ENCODE results near the gene INPP5F.
"Not testable (repeated sequence)": the region's sequence is repeated elsewhere in the genome, so short reads cannot be mapped to it uniquely, and the experiment has no call there.

The INPP5F gene

DNA sequence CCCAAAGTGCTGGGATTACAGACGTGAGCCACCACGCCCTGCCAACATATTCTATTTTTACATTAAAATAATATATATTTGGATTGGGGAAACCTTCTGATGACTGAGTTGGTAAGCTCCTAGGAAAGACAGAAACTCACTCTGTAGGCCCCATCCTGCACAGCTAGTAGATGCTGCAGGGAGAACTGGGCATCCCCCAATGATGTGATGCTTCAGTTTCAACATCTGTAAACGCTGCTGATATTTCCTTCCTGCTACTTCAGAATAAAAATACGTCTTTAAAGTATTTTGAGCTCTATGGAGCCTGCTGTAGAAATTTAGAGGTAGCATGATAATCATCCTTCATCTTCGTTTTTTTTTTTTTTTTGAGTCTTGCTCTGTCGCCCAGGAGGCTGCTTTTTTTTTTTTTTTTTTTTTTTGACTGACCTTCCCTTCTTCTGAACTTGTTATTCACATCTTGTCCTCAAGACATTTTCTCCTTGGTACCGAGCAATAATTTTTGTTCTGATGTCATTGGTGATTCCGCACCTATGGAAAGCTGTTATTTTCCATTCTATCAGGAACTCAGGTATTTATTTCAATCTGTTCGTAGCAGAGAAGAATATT, 21.8 kb upstream of the INPP5F start:
- no peak for DNase-seq (ENCODE audit: insufficient read length, low spot score)
- no peak for FAIRE-seq

DNA sequence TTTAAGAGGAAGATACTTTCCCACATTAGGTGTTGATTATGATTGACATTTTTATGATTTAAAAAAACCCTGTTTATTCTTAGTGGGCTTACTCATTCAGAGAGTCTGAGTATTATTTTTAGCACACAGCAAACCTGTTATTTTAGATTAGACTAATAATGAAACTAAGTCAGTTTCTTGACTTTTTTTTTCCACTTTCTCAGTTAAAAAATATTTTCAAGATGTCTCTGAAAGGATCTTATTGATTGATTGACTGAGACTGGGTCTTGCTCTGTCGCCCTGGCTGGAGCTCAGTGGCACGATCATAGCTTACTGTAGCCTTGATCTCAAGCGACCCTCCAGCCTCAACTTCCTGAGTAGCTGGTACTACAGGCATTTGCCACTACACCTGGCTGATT, 20.4 kb upstream of the INPP5F start:
- DNase-seq (ENCODE audit: insufficient read length, low spot score) (no peak), FAIRE-seq (peak; percentile 14)

DNA sequence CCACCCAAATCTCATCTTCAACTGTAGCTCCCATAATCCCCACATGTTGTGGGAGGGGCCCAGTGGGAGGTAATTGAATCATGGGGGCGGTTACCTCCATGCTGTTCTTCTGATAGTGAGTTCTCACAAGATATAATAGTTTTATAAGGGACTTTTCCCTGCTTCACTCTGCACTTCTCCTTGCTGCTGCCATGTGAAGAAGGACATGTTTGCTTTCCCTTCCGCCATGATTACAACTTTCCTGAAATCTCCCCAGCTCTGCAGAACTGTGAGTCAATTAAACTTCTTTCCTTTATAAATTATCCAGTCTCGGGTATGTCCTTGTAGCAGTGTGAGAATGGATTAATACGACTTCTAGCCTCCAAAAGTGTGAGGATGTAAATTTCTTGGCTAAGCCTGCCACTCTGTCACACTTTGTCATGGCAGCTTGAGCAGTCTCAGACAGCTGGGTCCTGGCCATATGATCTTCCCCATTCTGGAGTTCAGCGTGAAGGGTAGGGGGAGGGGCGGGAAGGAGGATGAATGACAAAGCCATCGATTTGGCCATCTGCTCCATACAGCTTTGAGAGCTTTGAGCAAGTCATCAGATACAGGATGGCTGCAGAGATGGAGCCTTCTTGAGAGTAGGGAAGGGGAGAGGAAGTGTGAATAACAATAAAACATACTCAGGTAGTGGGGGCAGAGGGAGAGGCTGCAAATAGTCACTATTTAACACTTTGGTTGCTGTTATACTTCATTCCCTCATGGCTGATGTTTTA, 19.1 kb upstream of the INPP5F start:
- DNase-seq (ENCODE audit: insufficient read length, low spot score) (no peak), FAIRE-seq (no peak)

DNA sequence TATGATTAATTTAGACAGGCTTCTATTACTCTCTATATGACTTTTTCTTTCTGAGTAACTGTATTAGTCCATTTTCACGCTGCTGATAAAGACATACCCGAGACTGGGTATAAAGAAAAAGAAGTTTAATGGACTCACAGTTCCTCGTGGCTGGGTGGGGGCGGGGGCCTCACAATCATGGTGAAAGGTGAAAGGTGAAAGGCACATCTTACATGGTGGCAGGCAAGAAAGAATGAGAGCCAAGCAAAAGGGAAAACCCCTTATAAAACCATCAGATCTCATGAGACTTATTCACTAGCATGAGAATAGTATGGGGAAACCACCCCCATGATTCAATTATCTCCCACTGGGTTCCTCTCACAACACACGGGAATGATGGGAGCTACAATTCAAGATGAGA, 18.5 kb upstream of the INPP5F start:
- FAIRE-seq; DNase-seq (ENCODE audit: insufficient read length, low spot score): not testable (repeated sequence)

DNA sequence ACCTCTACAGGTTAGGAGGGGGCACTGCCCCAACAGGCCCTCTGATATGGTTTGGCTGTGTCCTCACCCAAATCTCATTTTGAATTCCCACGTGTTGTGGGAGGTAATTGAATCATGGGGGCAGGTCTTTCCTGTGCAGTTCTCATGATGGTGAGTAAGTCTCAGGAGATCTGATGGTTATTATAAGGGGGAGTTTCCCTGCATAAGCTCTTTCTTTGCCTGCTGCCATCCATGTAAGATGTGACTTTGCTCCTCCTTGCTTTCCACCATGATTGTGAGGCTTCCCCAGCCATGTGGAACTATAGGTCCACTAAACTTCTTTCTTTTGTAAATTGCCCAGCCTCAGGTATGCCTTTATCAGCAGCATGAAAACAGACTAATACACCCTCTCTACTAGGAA, 14.9 kb upstream of the INPP5F start:
- FAIRE-seq; DNase-seq (ENCODE audit: insufficient read length, low spot score): not testable (repeated sequence)

DNA sequence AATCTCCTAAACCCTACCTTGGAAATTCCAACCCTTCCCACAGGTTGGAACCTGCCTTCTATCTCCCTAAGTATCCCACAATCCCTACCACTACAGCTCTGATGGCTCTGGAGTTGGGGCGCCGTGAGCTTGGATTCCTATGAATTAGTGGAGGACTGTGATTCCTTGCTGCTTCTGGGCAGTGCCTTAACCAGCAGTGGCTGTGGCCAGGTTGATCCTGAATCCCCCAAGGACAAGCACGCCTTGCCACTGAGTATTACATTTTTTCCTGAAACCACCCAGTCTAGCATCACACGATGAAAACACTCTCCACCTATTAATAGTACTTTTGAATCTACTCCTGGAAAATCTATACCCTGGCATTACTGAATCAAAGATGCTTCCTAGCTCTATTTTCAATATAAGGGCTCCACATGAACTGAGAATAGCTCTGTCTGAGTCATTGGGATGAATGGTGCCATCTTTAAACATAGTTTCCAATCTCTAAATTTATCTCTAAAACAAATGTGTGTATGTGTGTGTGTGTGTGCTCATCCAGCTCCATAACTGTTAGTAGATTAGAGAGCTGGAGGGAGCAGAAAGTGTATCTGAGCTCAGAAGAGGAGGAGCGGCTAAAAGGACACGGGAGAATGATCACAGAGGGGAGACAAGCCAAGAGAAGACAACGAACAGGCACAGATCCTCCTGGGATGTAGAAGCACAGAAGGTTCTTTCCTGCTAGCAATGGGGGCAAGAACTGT, 11.9 kb upstream of the INPP5F start:
- DNase-seq (ENCODE audit: insufficient read length, low spot score), result no peak
- no peak for FAIRE-seq

DNA sequence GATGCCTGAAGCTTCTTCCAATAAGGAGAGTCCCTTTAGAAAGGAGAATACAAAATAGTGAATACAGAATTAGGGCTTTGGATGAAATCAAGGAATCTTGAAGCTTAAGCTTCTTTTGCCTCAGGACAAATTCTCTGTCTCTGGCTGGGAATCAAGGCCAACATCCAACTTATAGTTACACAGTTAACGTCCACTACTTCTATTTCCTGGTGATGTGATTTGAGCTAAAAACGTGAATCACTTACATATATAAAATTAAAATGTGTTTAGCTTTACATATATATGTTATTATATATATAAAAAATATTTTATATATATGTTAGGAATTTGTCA, 11.4 kb upstream of the INPP5F start:
- FAIRE-seq (no peak), DNase-seq (ENCODE audit: insufficient read length, low spot score) (no peak)

DNA sequence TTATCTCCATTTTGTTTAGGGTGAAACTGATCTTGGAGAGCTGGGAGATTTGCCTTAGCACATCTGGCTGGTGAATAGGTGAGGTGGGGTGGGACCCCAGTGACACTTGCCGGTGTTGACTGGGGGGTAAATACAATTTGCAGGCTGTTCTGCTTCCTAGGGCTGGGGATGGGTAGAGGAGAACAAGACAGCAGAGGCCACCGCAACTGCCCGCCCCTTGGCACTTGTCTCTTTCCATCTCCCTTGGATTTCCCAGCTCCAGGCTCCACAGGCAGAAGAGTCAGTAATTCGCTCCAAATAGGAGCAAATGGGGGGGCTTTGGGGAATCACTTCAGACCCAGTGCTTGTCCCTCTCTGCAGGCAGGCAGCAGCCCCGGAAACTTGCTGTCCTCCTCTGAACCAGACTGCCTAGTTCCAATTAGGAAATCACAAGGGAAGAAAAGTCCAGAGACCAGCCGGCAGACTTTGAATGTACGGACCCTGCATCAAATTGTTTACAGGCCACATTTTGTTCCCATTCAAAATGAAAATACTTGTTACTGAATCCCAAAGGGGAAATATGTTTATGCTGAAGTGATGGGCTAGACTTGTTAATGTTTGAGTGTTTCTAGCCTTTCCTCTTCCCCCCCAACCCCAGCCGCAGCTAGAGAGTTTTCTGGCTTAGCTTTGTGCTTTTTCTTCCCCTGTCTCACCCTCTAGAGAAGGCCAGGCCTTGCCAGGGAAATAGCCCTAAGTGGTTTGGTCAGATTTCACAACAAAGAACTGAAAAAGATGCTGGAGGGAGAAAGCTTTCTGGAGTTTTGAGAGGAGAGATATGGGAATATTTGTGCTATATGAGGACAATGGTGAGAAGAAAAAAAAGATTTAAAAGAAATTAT, 10.0 kb upstream of the INPP5F start:
- DNase-seq (ENCODE audit: insufficient read length, low spot score), result no peak
- no peak for FAIRE-seq

DNA sequence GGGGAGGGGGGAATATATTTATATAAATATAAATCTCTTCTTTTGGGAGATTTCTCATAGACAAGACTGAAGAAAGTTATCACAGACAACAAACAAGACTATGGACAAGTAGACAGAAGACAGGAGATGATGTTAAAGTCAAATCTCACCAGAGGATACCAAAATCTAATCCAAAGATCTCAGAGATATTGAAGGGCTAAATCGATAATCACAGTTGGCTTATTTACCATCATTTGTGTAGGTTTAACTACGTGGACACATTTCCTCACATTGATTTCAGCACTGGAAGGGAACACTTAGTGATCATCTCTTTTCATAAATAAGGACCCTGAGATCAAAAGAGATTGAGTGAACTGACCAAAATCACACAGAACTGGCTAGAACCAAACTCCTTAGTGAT, 2.7 kb upstream of the INPP5F start:
- no peak for FAIRE-seq
- no peak for DNase-seq (ENCODE audit: insufficient read length, low spot score)

DNA sequence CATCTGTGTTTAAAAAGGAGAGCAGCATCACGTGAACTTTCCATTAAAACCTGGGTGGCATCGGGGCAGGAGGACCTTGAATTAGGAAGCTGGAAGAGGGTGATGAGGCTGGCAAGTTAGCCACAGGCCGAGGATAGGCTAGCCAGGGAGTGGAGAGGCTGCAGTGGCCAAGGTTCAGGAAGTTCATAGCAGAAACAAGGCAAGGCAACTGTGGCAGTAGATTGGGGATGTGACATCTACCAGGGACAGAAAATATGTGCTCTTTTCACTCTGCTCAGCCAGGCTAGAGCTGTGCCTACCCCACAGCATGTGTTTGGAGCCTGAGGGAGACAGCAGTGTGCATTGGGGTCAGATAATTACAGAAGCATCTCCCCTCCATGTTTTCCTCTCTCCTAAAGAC, 2.2 kb upstream of the INPP5F start:
- no peak for FAIRE-seq
- no peak for DNase-seq (ENCODE audit: insufficient read length, low spot score)

DNA sequence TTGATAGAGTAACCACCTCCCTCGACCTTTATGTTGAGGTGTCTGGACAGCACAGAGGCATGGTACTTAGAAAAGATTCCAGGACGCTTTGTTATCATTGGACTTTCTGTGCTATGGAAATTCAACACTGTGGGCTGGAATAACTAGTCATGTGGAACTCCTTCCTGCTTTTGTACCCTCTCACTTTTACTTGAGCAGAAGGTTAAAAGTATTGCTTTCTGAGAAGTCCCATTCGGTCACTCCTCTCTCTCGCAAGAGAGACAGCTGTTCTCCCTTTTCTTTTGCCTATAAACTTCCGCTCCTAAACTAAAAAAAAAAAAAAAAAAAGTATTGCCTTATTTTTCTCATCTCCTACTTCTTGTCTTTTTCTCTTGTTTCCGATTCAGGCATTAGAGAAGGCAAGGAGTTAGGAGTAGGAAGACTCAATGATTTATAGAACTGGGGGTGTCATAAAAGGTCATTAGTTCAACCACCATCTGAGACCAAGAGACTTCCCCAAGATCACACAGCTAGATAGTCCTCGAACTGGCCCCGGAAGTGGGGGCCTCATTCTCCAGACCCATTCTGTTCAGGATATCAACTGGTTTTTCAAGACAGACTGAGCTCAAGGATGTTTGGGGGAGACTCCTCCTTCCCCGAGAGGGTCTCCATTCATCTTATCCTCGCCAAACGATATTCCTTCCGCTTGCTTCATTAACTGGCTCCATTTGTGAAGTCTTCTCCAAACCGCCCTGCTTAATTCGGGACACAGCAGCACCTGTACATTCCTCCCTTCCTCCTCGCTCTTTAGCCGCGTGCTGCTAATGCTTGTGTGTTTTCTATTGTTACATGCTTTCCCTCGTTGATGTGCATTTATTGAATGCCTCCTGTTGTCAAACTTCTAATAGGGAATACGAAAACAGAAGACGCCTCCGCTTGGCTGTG, 995 bp upstream of the INPP5F start:
- peak; percentile 86 for FAIRE-seq
- DNase-seq (ENCODE audit: insufficient read length, low spot score), result peak; percentile 46

DNA sequence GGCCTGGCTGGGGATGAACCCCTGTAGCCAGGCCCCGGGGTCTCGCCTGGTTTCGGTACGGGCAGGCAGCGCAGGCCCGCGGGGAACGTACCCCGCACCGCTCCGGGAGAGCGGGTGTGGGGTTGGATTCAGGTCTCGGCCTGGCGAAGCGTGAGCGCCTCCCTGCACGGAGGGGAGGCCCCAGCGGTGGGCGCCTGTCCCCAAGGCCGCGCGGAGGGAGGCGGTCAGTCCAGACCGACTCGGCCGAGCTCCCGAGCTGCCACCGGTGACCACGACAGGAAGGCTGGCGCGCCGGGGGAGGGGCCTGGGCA, 378 bp upstream of the INPP5F start:
- FAIRE-seq (no peak), DNase-seq (ENCODE audit: insufficient read length, low spot score) (no peak)

DNA sequence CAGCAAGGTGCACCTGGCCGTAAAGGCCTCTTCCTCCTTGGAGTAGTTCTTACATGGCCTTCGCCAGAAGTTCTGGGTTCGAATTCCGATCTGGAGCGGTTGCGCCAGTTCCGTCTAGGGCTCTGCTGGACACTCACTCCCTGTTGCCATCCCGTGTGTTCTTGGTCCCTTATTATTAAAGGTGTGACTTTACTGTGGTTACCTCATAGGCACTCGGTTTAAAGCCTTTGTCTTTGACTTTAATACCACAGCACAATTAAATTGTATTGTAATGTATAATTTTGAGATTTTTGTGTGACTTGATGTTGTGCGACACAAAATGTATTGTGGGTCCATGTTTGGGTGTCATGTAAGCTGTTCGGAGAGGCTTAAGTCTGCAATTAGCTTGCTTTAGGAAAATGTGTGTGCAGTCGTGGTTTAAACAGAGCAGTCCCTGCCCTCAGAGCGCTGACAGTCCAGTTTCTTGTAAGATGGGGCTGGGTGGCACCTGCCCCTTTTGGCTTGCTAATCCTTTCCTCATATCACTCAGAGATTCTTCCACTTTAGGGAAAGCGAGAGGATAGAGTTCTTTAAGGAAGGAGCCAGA, 919 bp downstream of the INPP5F start:
- DNase-seq (ENCODE audit: insufficient read length, low spot score) (no peak), FAIRE-seq (no peak)

DNA sequence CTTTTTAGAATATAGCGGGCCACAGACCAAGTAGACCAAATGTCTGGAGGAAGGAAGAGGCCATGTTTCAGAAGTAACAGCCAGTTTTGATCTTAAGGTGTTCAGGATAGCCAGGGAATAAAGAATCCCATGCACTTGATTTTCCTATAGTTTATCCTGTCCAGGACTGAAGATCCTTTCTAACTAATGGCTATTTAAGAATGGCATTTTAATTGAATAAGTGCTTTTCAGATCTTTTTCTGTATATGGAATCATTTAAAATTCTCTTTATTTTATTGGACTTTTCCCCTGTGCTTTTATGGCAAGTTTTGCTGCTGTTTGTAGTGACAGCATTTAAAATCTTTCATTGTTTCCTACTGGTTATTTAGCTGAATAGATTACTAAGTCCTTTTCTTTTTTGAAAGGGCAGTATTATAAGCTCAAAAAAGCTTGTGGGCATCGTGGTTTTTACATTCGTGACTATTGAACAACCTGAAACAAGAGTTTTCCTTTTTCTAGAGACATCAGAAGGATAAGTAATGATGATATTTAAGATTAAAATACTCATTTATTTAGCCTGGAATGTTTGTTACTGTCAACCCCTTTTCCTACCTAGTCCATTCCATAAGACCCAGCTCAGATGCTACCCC, 2.4 kb downstream of the INPP5F start:
- peak; percentile 23 for FAIRE-seq

DNA sequence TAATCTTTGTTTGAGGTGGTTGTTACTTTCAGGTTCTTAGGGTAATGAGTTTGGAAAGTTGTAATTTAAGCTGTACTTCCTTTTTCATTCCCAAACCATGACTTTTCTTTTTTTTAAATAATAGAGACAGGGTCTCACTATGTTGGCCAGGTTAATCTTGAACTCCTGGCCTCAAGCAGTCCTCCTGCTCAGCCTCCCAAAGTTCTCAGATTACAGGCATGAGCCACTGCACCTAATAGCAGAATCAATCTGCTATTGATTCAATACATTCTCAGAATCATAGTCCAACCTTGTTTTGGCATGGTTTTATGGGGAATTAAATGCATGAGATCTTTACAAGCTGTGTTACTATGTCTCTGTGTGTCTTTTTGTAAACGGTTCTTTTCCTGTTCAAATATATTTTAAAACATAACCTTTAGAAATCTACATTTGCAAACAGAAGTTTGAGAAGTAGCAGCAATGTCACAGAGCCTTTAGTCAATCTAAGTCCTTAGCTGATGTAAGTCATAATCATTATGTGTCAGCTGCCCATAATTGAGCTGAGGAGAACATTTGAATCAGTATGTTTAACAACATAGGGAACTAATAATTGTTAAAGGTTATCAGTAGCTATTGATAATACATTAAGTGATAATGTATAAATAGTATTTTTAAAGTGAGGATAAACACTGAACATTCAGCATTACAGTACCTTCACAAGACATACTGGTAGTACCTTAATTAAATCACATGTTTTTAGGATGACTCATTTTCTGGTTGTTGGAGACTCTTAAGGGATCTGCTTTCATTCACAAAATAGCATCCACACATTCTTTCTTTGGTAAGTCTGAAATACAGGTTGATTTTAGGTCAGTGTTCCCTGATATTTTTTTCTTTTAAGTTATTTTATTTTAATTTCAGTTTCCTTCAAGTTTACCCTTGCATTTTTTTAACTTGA, 8.8 kb downstream of the INPP5F start:
- no peak for FAIRE-seq
- DNase-seq (ENCODE audit: insufficient read length, low spot score), result no peak

More for the DNA sequence above, 2.4 kb downstream of the INPP5F start:
- no peak for DNase-seq (ENCODE audit: insufficient read length, low spot score)

DNA sequence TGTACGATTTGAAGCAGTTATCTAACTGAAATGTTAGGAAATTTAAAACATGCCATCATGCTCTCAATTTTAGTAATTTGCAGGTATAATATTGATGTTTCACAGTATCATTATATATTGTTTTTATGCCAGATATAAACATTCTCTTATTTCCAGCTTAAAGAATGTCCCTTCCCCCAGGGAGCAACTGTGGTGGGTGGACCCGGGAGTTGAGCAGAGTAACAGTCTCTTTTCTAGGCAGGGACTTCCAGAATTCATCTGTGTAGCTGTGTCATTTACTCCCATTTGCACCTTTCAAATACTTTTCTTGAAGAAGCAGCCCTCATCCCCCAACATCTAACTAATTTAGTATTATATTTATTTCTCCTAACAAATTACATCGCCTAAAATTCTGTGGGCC, 9.6 kb downstream of the INPP5F start:
- FAIRE-seq, result no peak
- DNase-seq (ENCODE audit: insufficient read length, low spot score), result no peak

DNA sequence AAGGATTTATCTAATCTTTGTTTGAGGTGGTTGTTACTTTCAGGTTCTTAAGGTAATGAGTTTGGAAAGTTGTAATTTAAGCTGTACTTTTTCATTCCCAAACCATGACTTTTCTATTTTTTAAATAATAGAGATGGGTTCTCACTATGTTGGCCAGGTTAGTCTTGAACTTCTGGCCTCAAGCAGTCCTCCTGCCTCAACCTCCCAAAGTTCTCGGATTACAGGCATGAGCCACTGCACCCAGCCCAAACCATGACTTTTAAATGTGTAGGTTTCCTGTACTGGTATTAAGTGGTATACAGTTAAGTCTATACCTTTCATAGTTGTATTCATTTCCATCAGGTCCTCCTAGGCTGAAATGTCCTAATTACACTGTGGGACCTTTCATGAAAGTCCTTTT, 10.4 kb downstream of the INPP5F start:
- DNase-seq (ENCODE audit: insufficient read length, low spot score) (no peak), FAIRE-seq (no peak)

DNA sequence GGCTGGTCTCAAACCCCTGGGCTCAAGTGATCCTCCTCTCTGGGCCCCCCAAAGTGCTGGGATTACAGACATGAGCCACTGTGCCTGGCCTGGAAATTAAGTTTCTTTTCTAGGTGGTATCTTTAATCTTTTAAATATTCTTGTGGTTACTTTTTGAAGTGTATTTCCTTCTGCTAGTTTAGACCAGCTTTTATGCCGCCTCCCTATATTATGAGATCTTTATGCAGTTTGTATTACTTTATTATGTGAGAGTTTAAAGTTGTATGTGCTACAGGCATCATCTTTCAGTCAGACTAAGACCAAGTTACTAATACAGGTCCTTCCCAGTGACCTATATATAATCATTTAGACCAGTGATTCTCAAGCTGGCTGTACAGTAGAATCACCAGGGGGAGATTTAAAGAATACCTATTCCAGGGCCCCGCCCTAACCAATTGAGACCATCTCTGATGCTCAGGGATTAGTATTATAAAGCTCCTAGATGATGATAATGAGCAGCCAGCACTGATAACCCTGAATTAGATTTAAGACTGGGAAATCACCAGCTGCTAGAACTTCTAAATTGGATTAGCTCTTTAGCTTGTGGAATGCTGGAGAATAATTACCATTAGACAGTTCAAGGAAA, 11.3 kb downstream of the INPP5F start:
- FAIRE-seq (no peak), DNase-seq (ENCODE audit: insufficient read length, low spot score) (no peak)

All from GM19239 (cell line).